ENCODE measurements around the gene RPS17.

DNA sequence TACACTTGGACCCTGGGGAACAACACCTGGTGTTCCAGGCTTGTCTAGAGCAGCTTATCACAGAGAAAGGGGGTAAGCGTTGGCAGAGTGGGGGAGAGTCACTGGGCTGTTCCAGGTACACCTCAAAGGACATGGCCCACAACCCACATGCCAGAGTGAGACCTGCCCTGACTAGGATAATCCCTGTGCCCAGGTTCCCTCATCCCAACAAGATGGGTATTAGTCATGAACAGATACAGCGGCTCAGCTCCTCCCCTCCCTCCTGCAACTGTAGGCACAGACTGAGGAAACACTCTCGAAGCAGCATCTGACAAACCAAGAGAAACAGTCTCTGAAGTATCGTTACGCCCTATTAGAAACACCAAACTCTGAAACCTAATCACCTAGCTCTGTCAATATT lies 32.1 kb upstream of the RPS17 start:
- TF ChIP-seq, protein P1, sequence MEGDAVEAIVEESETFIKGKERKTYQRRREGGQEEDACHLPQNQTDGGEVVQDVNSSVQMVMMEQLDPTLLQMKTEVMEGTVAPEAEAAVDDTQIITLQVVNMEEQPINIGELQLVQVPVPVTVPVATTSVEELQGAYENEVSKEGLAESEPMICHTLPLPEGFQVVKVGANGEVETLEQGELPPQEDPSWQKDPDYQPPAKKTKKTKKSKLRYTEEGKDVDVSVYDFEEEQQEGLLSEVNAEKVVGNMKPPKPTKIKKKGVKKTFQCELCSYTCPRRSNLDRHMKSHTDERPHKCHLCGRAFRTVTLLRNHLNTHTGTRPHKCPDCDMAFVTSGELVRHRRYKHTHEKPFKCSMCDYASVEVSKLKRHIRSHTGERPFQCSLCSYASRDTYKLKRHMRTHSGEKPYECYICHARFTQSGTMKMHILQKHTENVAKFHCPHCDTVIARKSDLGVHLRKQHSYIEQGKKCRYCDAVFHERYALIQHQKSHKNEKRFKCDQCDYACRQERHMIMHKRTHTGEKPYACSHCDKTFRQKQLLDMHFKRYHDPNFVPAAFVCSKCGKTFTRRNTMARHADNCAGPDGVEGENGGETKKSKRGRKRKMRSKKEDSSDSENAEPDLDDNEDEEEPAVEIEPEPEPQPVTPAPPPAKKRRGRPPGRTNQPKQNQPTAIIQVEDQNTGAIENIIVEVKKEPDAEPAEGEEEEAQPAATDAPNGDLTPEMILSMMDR (conservative IDR thresholded peaks at IDR 0.05; ENCODE audit: low read depth, low read length): no peak
- TF ChIP-seq EZH2 (IDR thresholded peaks at IDR 0.05; ENCODE audit: borderline replicate concordance, low read depth, low read length, poor library complexity, severe bottlenecking): no peak
